Upper lobe of right lung (tissue), 1 donor: ENCODE measurements around the gene MRPS2. TPM values are rescaled to one million over a fixed set of nuclear protein-coding genes. Genes with fewer than 3 reads are reported as not detected.
A peak's percentile ranks its signal among the peaks of the same experiment; 100 is the strongest.

Source experiments
- ATAC-seq: fragments of 200-7000 bp; cut with Tn5 transposase; one replicate; pipeline ENCODE4 v1.9.1; 2020; ENCODE audit warnings: mild to moderate bottlenecking, moderate library complexity
- DNase-seq: peaks from one replicate; pipeline ENCODE4 v3.0.0-alpha.2; 2020
- H3K27ac ChIP-seq: fragments of 200-600 bp; one replicate; pipeline ENCODE4 v1.8.0; 2022
- H3K27me3 ChIP-seq: fragments of 200-600 bp; one replicate; pipeline ENCODE4 v1.8.0; 2022; ENCODE audit warnings: mild to moderate bottlenecking
- H3K36me3 ChIP-seq: fragments of 200-600 bp; one replicate; pipeline ENCODE4 v1.8.0; 2022
- H3K4me1 ChIP-seq: fragments of 200-600 bp; one replicate; pipeline ENCODE4 v1.8.0; 2022
- H3K4me3 ChIP-seq: fragments of 200-600 bp; one replicate; pipeline ENCODE4 v1.8.0; 2022; ENCODE audit warnings: mild to moderate bottlenecking
- H3K9me3 ChIP-seq: fragments of 200-600 bp; one replicate; pipeline ENCODE4 v1.8.0; 2022
- CTCF ChIP-seq: fragments of 200-600 bp; IDR thresholded peaks from one replicate; pipeline ENCODE4 v1.8.0; 2022; ENCODE audit warnings: antibody characterized with exemption
- intact Hi-C: fragments of 100-400 bp; cut with DNase I; formaldehyde crosslinking; loops from one replicate; pipeline ENCODE4 v1.11.0; 2022
- total RNA-seq: library from RNA; stranded (reverse); fragmentation: NEBNext Ultra II Directional; extraction: Animal tissue kit (Norgen Biotek cat#: 25700); gene quantifications from one replicate; pipeline ENCODE4 v1.2.1, GENCODE V29; 2021
- donor health status: DM: no; HTN: yes; CAD: no; lungs with severe emphysema.

MRPS2 gene
- total RNA-seq, 1 donor from 2014 or later: 23.0 TPM

GRCh38 chr9:135520916-135521607, 20.6 kb downstream of the MRPS2 start, which contains the start of gene LCN1:
TSS of gene LCN1 (plus strand) at chr9:135521440. CDS start at chr9:135521498, 58 bp downstream.
- no peak within 1 kb of the TSS for H3K4me3 ChIP-seq
- H3K27ac ChIP-seq: no peak within 1 kb of the TSS
- H3K27me3 ChIP-seq: peaks cover 8% of the 10 kb centered on the region
- no peaks in the 10 kb centered on the region for H3K9me3 ChIP-seq
- DNase-seq (peak; percentile 47), ATAC-seq (no peak)
- intact Hi-C loops: no loop called here
- no peaks in the 10 kb centered on the region for H3K36me3 ChIP-seq
- no peaks in the 10 kb centered on the region for H3K4me1 ChIP-seq
- TF ChIP-seq CTCF: no peak

- Histone ChIP-seq H3K4me1 (no peaks in the 10 kb centered on the region), H3K4me3 (no peak overlapping the region), H3K27ac (no peak overlapping the region), H3K9me3 (no peaks in the 10 kb centered on the region), H3K36me3 (no peaks in the 10 kb centered on the region), H3K27me3 (peaks cover 8% of the 10 kb centered on the region)
- no peak for TF ChIP-seq CTCF
- intact Hi-C loops: no loop called here
- DNase-seq: no peak
- ATAC-seq: no peak
Measured at GRCh38 chr9:135521608-135522095, 21.2 kb downstream of the MRPS2 start.

DNA sequence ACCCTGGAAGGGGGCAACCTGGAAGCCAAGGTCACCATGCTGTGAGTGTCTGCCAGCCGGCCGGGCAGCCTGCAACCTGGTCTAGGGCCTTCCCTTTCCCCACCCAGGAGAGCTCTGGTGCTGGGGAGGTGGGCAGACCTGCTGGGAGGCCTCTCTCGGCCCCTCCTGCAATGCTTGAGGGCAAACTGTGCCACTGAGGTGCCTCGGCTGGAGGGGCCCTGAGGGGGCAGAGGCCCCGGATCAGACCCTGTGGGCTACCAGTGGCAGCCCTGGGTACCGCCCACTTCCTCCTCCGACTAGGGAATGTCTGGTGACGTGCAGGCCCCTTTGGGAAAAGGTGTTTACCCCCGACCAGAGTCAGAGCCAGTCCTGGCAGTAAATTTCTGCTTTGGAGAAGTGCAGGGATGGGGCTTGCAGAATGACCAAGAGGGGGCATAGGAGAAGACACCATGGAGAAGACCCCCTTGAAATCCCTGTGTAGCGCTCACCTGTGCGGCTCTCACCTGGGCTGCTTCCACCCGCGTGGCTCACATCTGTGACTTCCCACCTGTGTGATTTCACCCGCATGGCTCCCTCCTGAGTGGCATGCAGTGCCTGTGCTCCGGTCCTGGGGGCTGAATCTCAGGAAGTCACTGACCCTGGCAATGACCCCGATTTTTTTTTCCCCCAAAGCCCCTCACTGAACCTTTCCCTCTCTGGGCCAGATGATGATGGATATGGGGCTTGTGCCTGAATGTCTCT, 21.8 kb downstream of the MRPS2 start:
- Histone ChIP-seq H3K9me3 (no peaks in the 10 kb centered on the region), H3K4me1 (no peaks in the 10 kb centered on the region), H3K36me3 (no peaks in the 10 kb centered on the region), H3K27ac (no peak overlapping the region), H3K27me3 (peaks cover 8% of the 10 kb centered on the region), H3K4me3 (no peak overlapping the region)
- DNase-seq (no peak), ATAC-seq (no peak)
- TF ChIP-seq CTCF: no peak
- intact Hi-C loops: no loop called here

DNA sequence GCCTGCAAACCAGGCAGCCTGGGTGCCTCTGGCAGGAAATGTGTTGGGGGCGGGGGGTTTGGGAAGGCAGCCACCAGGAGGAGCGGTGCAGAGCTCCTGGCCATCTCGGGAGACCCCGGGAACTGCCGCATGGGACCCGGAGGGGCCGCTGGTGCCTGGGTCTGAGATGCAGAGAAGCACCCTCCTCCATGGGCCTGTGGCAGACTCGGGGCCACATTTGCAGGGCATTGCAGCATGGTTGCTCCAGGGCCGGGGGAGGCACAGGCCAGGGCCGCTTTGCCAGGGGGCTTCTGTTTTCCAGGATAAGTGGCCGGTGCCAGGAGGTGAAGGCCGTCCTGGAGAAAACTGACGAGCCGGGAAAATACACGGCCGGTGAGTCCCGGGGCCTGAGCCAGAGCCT, 22.4 kb downstream of the MRPS2 start:
- Histone ChIP-seq H3K27me3 (peaks cover 8% of the 10 kb centered on the region), H3K4me1 (no peaks in the 10 kb centered on the region), H3K36me3 (no peaks in the 10 kb centered on the region), H3K9me3 (no peaks in the 10 kb centered on the region), H3K4me3 (no peak overlapping the region), H3K27ac (no peak overlapping the region)
- intact Hi-C loops: no loop called here
- ATAC-seq (no peak), DNase-seq (peak; percentile 39)
- no peak for TF ChIP-seq CTCF

DNA sequence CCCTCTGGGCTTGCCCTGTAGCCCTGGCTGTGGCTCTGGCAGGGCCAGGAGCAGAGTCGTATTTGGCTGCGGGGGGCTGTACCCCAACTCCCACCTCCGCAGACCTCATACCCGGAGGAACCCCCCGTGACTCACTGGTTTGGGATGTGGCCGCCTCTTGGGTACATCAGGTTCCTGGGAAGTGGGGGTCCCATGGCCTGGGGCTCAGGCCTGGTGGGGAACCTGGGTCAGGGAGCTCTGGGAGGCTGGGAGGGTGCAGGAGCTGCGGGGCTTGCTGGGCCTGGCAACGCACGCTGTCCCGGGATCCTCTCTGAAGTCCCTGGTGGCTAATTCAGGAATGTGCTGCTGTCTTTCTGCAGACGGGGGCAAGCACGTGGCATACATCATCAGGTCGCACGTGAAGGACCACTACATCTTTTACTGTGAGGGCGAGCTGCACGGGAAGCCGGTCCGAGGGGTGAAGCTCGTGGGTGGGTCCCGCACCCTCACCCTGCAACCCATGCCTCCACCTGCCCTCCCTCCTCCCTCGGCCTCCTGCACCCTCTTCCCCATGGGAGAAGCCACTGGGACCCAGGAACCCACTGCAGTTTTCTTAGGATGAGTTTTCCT, 23.1 kb downstream of the MRPS2 start:
- Histone ChIP-seq H3K4me1 (no peaks in the 10 kb centered on the region), H3K27ac (no peak overlapping the region), H3K27me3 (peaks cover 8% of the 10 kb centered on the region), H3K36me3 (no peaks in the 10 kb centered on the region), H3K4me3 (no peak overlapping the region), H3K9me3 (no peaks in the 10 kb centered on the region)
- DNase-seq (peak; percentile 61), ATAC-seq (no peak)
- intact Hi-C loops: no loop called here
- no peak for TF ChIP-seq CTCF
